Naive thymus-derived CD8-positive, alpha-beta T cell (primary cell): ENCODE measurements around the gene CNDP1. TPM values are rescaled to one million over a fixed set of nuclear protein-coding genes. Genes with fewer than 3 reads are reported as not detected.

Source experiments
- polyA plus RNA-seq, 3 donors: library from polyadenylated mRNA; unstranded; fragments of 300-500 nt; fragmentation: Illumina TruSeq; gene quantifications; one replicate each; pipeline ENCODE4 v1.2.3, GENCODE V29; 2021
- total RNA-seq, 8 experiments: library from RNA in 2 of 8; stranded (reverse) in 2 of 8; gene quantifications; one replicate each; pipeline ENCODE4 v1.2.3 and lab custom pipeline; 2021 to 2026

Gene CNDP1
- total and polyA plus RNA-seq, 5 experiments from 2014 or later = not detected

Other genes starting within 250 kb of the CNDP1 start
- 10 to 100 TPM; 42.3 to 43.1 TPM for gene CYB5A, start 242.5 kb upstream of the CNDP1 start, total RNA-seq
- 100 to 1,000 TPM in 1 of 3 donors, 10 to 100 TPM in 2; 80.3 to 101 (median 96.8) TPM for gene CYB5A, start 242.5 kb upstream of the CNDP1 start, polyA plus RNA-seq
- not detected for gene C18orf63, start 218.7 kb upstream of the CNDP1 start, total RNA-seq
- not detected for gene C18orf63, start 218.7 kb upstream of the CNDP1 start, polyA plus RNA-seq
- gene DIPK1C, start 77.2 kb upstream of the CNDP1 start, total RNA-seq = under 1 TPM; 0.11 to 0.13 TPM
- gene DIPK1C, start 77.2 kb upstream of the CNDP1 start, polyA plus RNA-seq = under 1 TPM in 1 of 3 donors, not detected in 2; 0.58 TPM
- gene CNDP2, start 38.1 kb upstream of the CNDP1 start, total RNA-seq = 100 to 1,000 TPM; 161 to 169 TPM
- 100 to 1,000 TPM in 2 of 3 donors, 10 to 100 TPM in 1; 97.0 to 139 (median 111) TPM for gene CNDP2, start 38.1 kb upstream of the CNDP1 start, polyA plus RNA-seq
- gene ZNF407, start 63.4 kb downstream of the CNDP1 start, total RNA-seq = 10 to 100 TPM; 26.7 to 26.8 TPM
- gene ZNF407, start 63.4 kb downstream of the CNDP1 start, polyA plus RNA-seq = 1 to 10 TPM; 5.0 to 6.0 (median 5.6) TPM